Central memory CD4-positive, alpha-beta T cell (primary cell): ENCODE data around the gene HECTD1.
A peak's percentile ranks its signal among the peaks of the same experiment; 100 is the strongest.
"Not testable (repeated sequence)": the region's sequence is repeated elsewhere in the genome, so short reads cannot be mapped to it uniquely, and the experiment has no call there.

ENCODE experiments used
- DNase-seq: peaks from one replicate; pipeline ENCODE4 v3.0.0; 2022

The HECTD1 gene

GRCh38 chr14:31224808-31225207 is 17.2 kb upstream of the HECTD1 start:
- no peak for DNase-seq

GRCh38 chr14:31223331-31223730 is 15.7 kb upstream of the HECTD1 start:
- no peak for DNase-seq

- no peak for DNase-seq
Measured at GRCh38 chr14:31222834-31223233, 15.2 kb upstream of the HECTD1 start.

DNA sequence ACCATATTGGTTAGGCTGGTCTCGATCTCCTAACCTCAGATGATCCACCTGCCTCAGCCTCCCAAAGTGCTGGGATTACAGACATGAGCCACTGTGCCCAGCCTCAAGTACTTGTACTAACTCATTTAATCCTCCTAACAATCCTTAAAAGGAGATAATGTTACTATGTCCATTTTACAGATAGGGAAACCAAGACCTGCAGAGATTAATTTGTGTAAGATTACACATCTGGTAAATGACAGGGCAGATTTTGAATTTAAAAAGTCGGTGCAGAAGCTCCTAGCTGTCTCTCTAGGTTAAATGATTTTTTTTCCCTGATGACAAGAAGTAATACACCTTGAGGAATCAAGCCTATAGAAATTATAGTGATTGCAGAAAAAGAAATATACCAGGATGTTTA is 13.7 kb upstream of the HECTD1 start:
- DNase-seq = no peak

- no peak for DNase-seq
Measured at GRCh38 chr14:31219169-31219568, 11.6 kb upstream of the HECTD1 start.

- no peak for DNase-seq
Measured at GRCh38 chr14:31216359-31216758, 8.8 kb upstream of the HECTD1 start.

DNA sequence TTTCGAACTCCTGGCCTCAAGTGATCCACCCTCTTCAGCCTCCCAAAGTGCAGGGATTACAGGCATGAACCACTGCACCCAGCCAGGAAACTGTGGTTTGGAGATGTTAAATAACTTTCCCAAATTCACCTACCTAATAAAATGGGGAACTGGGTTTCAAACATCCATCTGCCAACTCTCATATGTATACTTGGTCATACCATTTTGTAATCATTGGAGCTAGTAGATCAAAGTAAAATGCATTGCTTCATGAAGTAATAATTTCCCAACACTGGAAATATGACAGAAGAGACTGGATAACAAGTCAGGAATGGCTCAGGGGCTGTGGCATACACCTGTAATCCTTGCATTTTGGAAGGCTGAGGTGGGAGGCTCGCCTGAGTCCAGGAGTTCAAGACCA is 5.3 kb upstream of the HECTD1 start:
- no peak for DNase-seq

DNA sequence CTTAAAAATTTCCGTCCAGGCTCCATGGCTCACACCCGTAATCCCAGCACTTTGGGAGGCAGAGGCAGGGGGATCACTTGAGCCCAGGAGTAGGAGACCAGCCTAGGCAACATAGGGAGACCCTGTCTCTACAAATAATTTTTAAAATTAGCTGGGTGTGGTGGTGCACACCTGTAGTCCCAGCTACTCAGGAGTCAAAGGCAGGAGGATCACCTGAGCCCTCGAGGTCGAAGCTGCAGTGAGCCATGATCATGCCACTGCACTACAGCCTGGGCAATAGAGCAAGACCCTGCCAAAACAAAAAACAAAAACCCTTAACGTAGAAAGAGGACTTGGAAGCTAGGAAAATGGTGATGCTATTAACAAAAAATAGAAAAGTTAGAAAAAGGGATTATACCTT is 2.0 kb upstream of the HECTD1 start:
- no peak for DNase-seq

- DNase-seq = no peak
Measured at GRCh38 chr14:31208546-31209424, 1.2 kb upstream of the HECTD1 start.

GRCh38 chr14:31207287-31207754 is 272 bp downstream of the HECTD1 start:
- DNase-seq = no peak

DNA sequence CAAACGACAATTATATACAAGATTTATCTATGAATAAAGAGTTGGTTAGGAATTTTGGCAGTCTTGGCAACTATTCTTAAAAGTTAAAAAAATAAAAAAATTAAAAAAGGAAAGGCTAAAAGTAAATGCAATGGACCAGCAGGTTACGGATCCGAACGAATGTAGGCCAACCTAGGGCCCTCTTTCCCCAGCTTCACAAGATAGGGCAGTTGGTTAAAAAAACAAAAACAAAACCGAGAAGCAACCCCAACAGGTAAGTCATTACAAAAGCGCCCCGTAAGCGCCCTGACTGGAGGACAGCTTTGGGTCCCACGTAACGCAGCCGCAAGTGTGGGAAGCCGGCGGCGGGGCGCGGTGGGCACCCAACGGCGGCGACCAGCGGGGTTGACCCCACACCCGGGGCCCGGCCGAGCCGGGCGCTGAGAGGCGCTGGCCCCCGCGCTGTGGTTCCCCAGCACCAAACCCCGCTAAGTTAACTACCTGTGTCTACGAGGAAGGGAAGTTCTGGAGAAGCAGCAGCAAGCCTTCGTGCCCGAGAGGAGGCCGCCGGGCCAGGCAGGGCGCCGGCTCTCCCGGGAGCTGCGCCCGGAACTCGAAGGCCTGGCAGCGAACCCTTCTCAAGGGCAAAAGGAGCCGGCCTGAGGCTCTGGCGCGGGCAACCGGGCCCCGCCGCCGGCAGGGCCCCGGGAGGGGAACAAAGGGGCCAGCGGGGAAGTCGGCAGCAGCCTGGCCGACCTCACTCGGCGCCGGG is 882 bp downstream of the HECTD1 start:
- peak; percentile 60 for DNase-seq

DNA sequence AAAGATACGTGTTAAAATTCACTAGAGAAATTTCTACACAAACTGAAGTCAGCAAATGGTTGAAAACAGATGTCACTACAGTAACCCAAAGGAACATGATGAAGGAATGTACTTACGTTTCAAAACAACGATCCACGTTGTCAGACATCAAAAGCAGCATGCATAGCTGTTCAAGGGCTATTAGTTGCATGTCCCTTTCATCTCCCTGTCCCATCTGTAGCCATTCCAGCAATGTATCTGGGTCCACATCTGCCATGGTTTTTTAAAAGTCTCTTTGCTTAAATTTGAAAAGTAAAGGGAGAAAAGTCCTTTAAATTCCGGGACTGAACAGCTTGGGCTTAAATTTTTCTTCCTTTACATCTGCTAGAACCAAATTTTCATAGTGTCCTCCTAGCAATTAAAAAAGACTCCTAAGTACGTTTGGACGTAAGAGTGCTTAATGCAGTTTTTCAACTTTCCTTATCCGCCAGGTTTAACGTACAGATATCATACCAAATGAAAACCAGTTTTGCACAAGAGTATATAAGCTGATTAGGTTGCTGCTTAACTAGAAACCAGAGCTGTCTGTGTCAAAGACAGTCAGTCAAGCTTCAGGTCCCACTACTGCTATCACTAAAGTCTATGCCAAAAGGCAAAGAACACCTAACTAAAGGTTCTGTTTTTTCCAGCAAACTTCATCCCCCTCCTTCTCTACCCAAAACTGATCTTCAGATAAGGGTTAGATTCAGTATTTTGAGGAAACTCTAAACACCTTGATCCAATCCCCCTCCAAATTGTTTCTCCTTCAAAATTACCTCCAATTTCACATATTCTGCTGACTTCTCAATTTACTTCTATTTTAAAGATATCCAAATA is 1.7 kb downstream of the HECTD1 start:
- no peak for DNase-seq

- no peak for DNase-seq
Measured at GRCh38 chr14:31204593-31205534, 2.7 kb downstream of the HECTD1 start.

DNA sequence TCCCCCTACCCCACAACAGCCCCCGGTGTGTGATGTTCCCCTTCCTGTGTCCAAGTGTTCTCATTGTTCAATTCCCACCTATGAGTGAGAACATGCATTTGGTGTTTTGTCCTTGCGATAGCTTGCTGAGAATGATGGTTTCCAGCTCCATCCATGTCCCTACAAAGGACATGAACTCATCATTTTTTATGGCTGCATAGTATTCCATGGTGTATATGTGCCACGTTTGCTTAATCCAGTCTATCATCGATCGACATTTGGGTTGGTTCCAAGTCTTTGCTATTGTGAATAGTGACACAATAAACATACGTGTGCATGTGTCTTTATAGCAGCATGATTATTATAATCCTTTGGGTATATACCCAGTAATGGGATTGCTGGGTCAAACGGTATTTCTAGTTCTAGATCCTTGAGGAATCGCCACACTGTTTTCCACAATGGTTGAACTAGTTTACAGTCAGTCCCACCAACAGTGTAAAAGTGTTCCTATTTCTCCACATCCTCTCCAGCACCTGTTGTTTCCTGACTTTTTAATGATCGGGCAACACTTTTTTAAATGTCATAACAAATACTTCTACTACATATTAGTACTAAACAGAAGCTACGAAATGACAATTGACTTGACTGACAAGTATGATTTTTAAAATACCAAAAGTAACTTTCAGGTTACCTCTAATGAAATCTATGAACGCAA is 3.5 kb downstream of the HECTD1 start:
- DNase-seq = not testable (repeated sequence)

DNA sequence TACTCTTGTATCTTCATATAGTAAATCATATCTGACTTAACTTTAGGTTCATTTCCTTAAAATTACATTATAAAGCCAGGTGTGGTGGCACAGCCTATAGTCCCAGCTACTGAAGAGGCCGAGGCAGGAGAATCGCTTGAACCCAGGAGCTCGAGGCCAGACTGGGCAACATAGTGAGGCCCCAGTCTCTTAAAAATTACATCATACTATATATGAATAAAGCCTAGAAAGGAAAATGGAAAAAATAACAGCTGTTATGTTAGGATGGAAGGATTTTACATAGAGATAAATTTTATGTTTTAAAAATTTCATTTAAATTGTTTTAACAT is 4.2 kb downstream of the HECTD1 start:
- no peak for DNase-seq

DNA sequence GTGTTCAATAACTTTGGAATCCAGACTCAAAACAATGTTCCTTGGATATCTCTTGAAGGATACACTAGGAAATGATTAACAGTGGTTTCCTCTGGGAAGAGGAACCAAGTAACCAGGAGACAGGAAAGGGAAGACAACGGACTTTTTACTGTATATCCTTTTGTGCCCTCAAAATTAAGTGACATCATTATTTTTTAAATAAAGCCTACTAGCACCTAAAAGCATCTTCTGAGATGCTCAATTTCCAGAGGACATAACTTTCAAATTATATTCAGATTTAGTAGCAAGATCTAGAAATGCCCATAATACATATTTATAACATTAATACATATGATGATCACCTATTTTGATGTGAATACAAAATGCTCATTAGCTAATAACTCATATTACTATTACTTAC is 6.5 kb downstream of the HECTD1 start:
- no peak for DNase-seq

- no peak for DNase-seq
Measured at GRCh38 chr14:31200702-31200990, 6.9 kb downstream of the HECTD1 start.

- DNase-seq = no peak
Measured at GRCh38 chr14:31197671-31198070, 9.9 kb downstream of the HECTD1 start.

GRCh38 chr14:31196839-31197492 is 10.6 kb downstream of the HECTD1 start:
- no peak for DNase-seq

DNA sequence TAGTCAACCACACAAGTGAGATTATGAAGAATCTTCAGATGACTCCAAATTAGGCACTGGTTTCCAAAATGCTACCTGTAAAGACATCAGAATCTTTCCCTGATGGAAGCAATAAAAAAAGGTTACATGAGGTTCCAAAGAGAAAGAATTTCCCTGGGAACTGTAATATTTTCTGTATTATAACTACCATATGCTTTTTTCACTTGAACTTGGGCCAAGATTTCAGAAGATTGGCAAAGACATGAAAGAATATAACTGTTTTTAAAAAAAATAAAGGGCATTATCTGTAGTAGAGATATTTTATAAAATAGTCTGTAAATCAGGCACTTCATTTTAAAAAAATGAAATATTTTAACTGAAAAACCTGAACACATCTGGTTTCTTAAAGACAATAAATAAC is 12.9 kb downstream of the HECTD1 start:
- no peak for DNase-seq

GRCh38 chr14:31194095-31194494 is 13.5 kb downstream of the HECTD1 start:
- DNase-seq = no peak
